Pancreas (tissue), 10 donors: ENCODE results near the gene DOC2A. TPM values are rescaled to one million over a fixed set of nuclear protein-coding genes. Genes with fewer than 3 reads are reported as not detected.

Experiments used
- ATAC-seq, 4 donors: fragments of 200-7000 bp; cut with Tn5 transposase; one replicate each; pipeline versions ENCODE4 v1.8.0 to v1.9.1; 2020; ENCODE audit warnings: mild to moderate bottlenecking in 4 of 4, moderate library complexity in 4 of 4
- DNase-seq, 6 donors: peaks; one replicate each; pipeline ENCODE4 v3.0.0-alpha.2; 2020
- FAIRE-seq: peaks from 2 replicates; lab custom pipeline; 2012; peaks lifted over from hg19 to GRCh38; lab: Jason Lieb, UNC
- H3K27ac ChIP-seq, 4 donors: fragments of 200-600 bp; sonication (generic); 1 replicate in 3 of 4; 2 replicates in 1 of 4; pipeline versions ENCODE4 v1.5.0 to v1.8.0; 2020
- H3K27me3 ChIP-seq, 4 donors: fragments of 200-600 bp; one replicate each; pipeline ENCODE4 v1.8.0; 2021
- H3K36me3 ChIP-seq, 3 donors: fragments of 200-600 bp; sonication (generic) in 1 of 3; one replicate each; pipeline versions ENCODE4 v1.5.0 to v1.8.0; 2020 to 2021
- H3K4me1 ChIP-seq, 3 donors: fragments of 200-600 bp; one replicate each; pipeline ENCODE4 v1.8.0; 2021
- H3K4me3 ChIP-seq, 4 donors: fragments of 200-600 bp; sonication (generic) in 2 of 4; one replicate each; pipeline versions ENCODE4 v1.5.0 to v1.8.0; 2020 to 2021
- H3K9me3 ChIP-seq, 4 donors: fragments of 200-600 bp; one replicate each; pipeline ENCODE4 v1.8.0; 2021
- CTCF ChIP-seq, 4 donors: fragments of 200-600 bp; sonication (generic) in 3 of 4; IDR thresholded peaks; one replicate each; pipeline versions ENCODE4 v1.5.0 to v1.8.0; 2021; ENCODE audit warnings: antibody characterized with exemption in 4 of 4
- WGBS, 2 donors: extraction: QIAGEN DNeasy Blood & Tissue Kit; methylation state at CpG; one replicate each; pipeline ENCODE4 v1.1.7; 2013; 5-methylcytosine and 5-hydroxymethylcytosine counted together
- intact Hi-C, 3 donors: fragments of 100-400 bp; cut with DNase I; formaldehyde crosslinking; loops; one replicate each; pipeline versions ENCODE4 v1.11.1 to v1.14.2; 2022
- polyA plus RNA-seq, 2 donors: library from polyadenylated mRNA; stranded (reverse); fragments of 200-250 nt; gene quantifications; one replicate each; pipeline ENCODE4 v1.2.3, GENCODE V29; 2013
- total RNA-seq, 6 donors: library from RNA; stranded (reverse); fragmentation: NEBNext Ultra II Directional in 4 of 6; extraction: Animal tissue kit (Norgen Biotek cat#: 25700) in 4 of 6; gene quantifications; one replicate each; pipeline versions ENCODE4 v1.2.1 to v1.2.4, GENCODE V29; 2021 to 2023
- donor health status: healthy with polysubstance abuse.
- donor health status: DM: no; HTN: no; CAD: no; lungs with moderate emphysema.
- donor health status: DM: no; HTN: no; CAD: no.
- donor health status: control.
- donor health status: control.
- donor health status: Bipolar disorder and iron deficiency.
- donor health status: DM: yes; HTN: yes; CAD: no.
- donor health status: DM: no; HTN: no; CAD: no.
- donor health status: DM: no; HTN: no; CAD: no.
- donor health status: DM: yes; HTN: yes; CAD: no.

Gene DOC2A
- total and polyA plus RNA-seq, 8 donors = 0.19 to 4.4 (median 0.47) TPM

- no peaks in the 10 kb centered on the region for H3K27me3 ChIP-seq
- no peak for TF ChIP-seq CTCF (IDR thresholded peaks at IDR 0.05)
- 94% methylated on average over 27 to 35 of the region's 35 CpGs for WGBS, 2 donors
- DNase-seq = peak in 2 of 6 donors; percentile 36 to 74
- H3K9me3 ChIP-seq = no peaks in the 10 kb centered on the region
- no peak overlapping the region for H3K4me3 ChIP-seq
- FAIRE-seq = no peak
- ATAC-seq = no peak
- H3K27ac ChIP-seq = no peak overlapping the region
- H3K36me3 ChIP-seq = peaks cover 0 to 14% (median 0%) of the 10 kb centered on the region in 3 donors
- intact Hi-C loops = no loop called here
- peaks cover 0 to 4% (median 4%) of the 10 kb centered on the region in 3 donors for H3K4me1 ChIP-seq
Measured at GRCh38 chr16:29990883-29991570, 19.8 kb downstream of the DOC2A start.

- peaks cover 0 to 24% (median 6%) of the 10 kb centered on the region in 3 donors for H3K36me3 ChIP-seq
- H3K27ac ChIP-seq = no peak overlapping the region
- no peaks in the 10 kb centered on the region for H3K27me3 ChIP-seq
- TF ChIP-seq CTCF (IDR thresholded peaks at IDR 0.05) = no peak
- ATAC-seq (no peak), DNase-seq (no peak), FAIRE-seq (no peak)
- no peaks in the 10 kb centered on the region for H3K9me3 ChIP-seq
- peaks cover 0 to 4% (median 4%) of the 10 kb centered on the region in 3 donors for H3K4me1 ChIP-seq
- intact Hi-C loops = no loop called here
- H3K4me3 ChIP-seq = no peak overlapping the region
- WGBS, 2 donors = 65 to 66% methylated on average over 2 of the region's 2 CpGs
Measured at GRCh38 chr16:29990034-29990433, 20.8 kb downstream of the DOC2A start.

GRCh38 chr16:29989111-29989858, 21.5 kb downstream of the DOC2A start:
- intact Hi-C loops = no loop called here
- Histone ChIP-seq H3K4me3 (no peak overlapping the region), H3K27me3 (no peaks in the 10 kb centered on the region), H3K9me3 (no peaks in the 10 kb centered on the region), H3K27ac (no peak overlapping the region), H3K4me1 (peaks cover 0 to 2% (median 0%) of the 10 kb centered on the region in 3 donors), H3K36me3 (peaks cover 0 to 32% (median 10%) of the 10 kb centered on the region in 3 donors)
- DNase-seq (no peak), FAIRE-seq (no peak), ATAC-seq (no peak)
- no peak for TF ChIP-seq CTCF (IDR thresholded peaks at IDR 0.05)
- WGBS, 2 donors = 89 to 91% methylated on average over 23 of the region's 23 CpGs

- Histone ChIP-seq H3K4me1 (no peaks in the 10 kb centered on the region), H3K9me3 (no peaks in the 10 kb centered on the region), H3K36me3 (peaks cover 0 to 40% (median 18%) of the 10 kb centered on the region in 3 donors), H3K27me3 (no peaks in the 10 kb centered on the region), H3K27ac (no peak overlapping the region), H3K4me3 (no peak overlapping the region)
- 93 to 95% methylated on average over 16 to 17 of the region's 17 CpGs for WGBS, 2 donors
- DNase-seq (peak in 1 of 6 donors; percentile 17), ATAC-seq (no peak), FAIRE-seq (no peak)
- no peak for TF ChIP-seq CTCF (IDR thresholded peaks at IDR 0.05)
- intact Hi-C loops = no loop called here
Measured at GRCh38 chr16:29988346-29989075, 22.3 kb downstream of the DOC2A start.
